ENCODE results near the gene PKD1.

Gene PKD1

GRCh38 chr16:2154533-2155090 lies 18.9 kb upstream of the PKD1 start:
- peak overlapping the region; percentile 99 for H3K4me3 ChIP-seq (ENCODE audit: low read depth, low read length)
- ChIA-PET POLR2A (interaction anchor here (0.7 to 2.2 kb wide), 30 partner anchors 8 to 347 kb away, joined by 3 to 36 read pairs (median 6); partner anchors contain the start of genes BRICD5, CASKIN1, FAHD1 and HAGH), CTCF (interaction anchor here (1.0 to 6.7 kb wide), 6 partner anchors 9 to 151 kb away, joined by 3 to 57 read pairs (median 4); no protein-coding TSS in a partner anchor)
- no peak for TF ChIP-seq CTCF (IDR thresholded peaks at IDR 0.05; ENCODE audit: insufficient read depth, low read length, missing control alignments)
- DNase-seq (ENCODE audit: low read depth, low spot score) = no peak

GRCh38 chr16:2152695-2153506 lies 17.2 kb upstream of the PKD1 start:
- POLR2A ChIA-PET = interaction anchor here (1.0 kb wide), 1 partner anchor 112 kb away, joined by 3 read pairs; no protein-coding TSS in a partner anchor
- CTCF ChIA-PET = interaction anchor here (0.5 to 6.7 kb wide), 7 partner anchors 8 to 150 kb away, joined by 3 to 57 read pairs (median 4); no protein-coding TSS in a partner anchor
- TF ChIP-seq CTCF (IDR thresholded peaks at IDR 0.05; ENCODE audit: insufficient read depth, low read length, missing control alignments) = no peak
- no peak for DNase-seq (ENCODE audit: low read depth, low spot score)
- H3K4me3 ChIP-seq (ENCODE audit: low read depth, low read length) = peak overlapping the region; percentile 99

- H3K4me3 ChIP-seq (ENCODE audit: low read depth, low read length) = peak overlapping the region; percentile 15
- CTCF ChIA-PET = interaction anchor here (0.9 to 6.7 kb wide), 5 partner anchors 11 to 223 kb away, joined by 4 to 57 read pairs (median 4); partner anchors contain the start of gene ECI1
- DNase-seq (ENCODE audit: low read depth, low spot score) = no peak
Measured at GRCh38 chr16:2151188-2152091, 15.7 kb upstream of the PKD1 start.

GRCh38 chr16:2150418-2151187 lies 14.9 kb upstream of the PKD1 start:
- DNase-seq (ENCODE audit: low read depth, low spot score) = no peak
- H3K4me3 ChIP-seq (ENCODE audit: low read depth, low read length) = no peak overlapping the region
- ChIA-PET POLR2A (interaction anchor here (0.7 to 1.7 kb wide), 3 partner anchors 95 to 139 kb away, joined by 3 to 4 read pairs (median 3); partner anchors contain the start of genes NTHL1 and TSC2), CTCF (interaction anchor here (0.9 to 6.7 kb wide), 5 partner anchors 10 to 222 kb away, joined by 4 to 57 read pairs (median 4); partner anchors contain the start of gene ECI1)
- peak; percentile 2 for TF ChIP-seq CTCF (IDR thresholded peaks at IDR 0.05; ENCODE audit: insufficient read depth, low read length, missing control alignments)

More at GRCh38 chr16:2151188-2152091, 15.7 kb upstream of the PKD1 start:
- POLR2A ChIA-PET = interaction anchor here (0.7 to 1.7 kb wide), 4 partner anchors 11 to 140 kb away, joined by 3 to 4 read pairs (median 4); partner anchors contain the start of genes NTHL1 and TSC2
- TF ChIP-seq CTCF (IDR thresholded peaks at IDR 0.05; ENCODE audit: insufficient read depth, low read length, missing control alignments) = no peak

GRCh38 chr16:2149630-2150417 lies 14.1 kb upstream of the PKD1 start:
- H3K4me3 ChIP-seq (ENCODE audit: low read depth, low read length) = peak overlapping the region; percentile 18; the same call in 1 of the 2 replicates
- CTCF ChIA-PET = interaction anchor here (5.9 to 6.7 kb wide), 2 partner anchors 10 to 147 kb away, joined by 38 to 57 read pairs; no protein-coding TSS in a partner anchor
- POLR2A ChIA-PET = interaction anchor here (0.9 kb wide), 1 partner anchor 185 kb away, joined by 3 read pairs; the partner anchor contains the start of gene RPS2
- DNase-seq (ENCODE audit: low read depth, low spot score) = no peak
- no peak for TF ChIP-seq CTCF (IDR thresholded peaks at IDR 0.05; ENCODE audit: insufficient read depth, low read length, missing control alignments)

Data from AG04449 (cell line).